GM19023 (cell line): Measurements from ENCODE around the gene NCOA5.

ENCODE experiments used
- ATAC-seq: cut with Tn5 transposase; IDR thresholded peaks from one replicate; pipeline ENCODE4 v1.9.1; 2021; ENCODE audit warnings: mild to moderate bottlenecking, moderate library complexity; ENCODE audit not compliant: unreplicated experiment

The NCOA5 gene

GRCh38 chr20:46063151-46063550 lies 26.6 kb downstream of the NCOA5 start:
- ATAC-seq, result no peak

GRCh38 chr20:46062621-46063020 lies 27.1 kb downstream of the NCOA5 start:
- ATAC-seq, result no peak

DNA sequence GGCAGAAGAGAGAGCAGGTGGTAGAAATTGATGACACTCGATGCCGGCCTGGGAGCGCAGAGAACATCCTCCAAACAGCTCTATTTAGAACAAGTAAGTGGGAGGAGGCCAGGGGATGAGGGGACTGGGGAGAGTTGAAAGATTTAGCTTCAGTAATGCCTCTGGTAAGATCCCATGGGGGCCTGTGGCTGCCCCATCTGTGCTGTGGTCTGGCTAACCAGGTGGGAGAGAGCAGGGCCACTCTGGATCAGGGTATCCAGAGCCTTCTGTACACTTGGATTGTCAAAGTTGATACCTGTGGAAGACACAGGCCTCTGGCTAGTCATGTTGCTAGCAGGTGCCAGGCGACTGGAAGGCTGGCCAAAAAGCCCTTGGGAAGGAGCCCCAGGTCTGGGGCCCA lies 27.6 kb downstream of the NCOA5 start:
- ATAC-seq, result no peak

DNA sequence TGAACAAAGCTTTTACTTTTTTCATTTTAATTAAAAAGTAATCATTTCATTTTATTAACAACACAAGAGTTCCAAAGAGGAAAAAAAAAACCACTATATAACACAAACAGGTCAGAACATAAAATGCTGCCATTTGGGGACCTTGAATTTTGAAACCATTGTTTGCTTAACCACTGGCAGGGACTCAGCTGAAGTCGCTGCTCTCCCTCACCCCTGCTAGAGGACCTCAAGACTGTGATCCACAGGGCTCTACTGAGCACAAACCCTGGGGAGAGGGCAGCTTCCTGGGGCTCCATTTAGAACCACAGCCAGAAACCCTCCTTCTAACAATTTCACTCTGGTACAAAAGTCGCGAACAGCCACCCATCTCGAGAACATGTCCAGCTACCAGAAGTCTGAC lies 28.8 kb downstream of the NCOA5 start:
- no peak for ATAC-seq

DNA sequence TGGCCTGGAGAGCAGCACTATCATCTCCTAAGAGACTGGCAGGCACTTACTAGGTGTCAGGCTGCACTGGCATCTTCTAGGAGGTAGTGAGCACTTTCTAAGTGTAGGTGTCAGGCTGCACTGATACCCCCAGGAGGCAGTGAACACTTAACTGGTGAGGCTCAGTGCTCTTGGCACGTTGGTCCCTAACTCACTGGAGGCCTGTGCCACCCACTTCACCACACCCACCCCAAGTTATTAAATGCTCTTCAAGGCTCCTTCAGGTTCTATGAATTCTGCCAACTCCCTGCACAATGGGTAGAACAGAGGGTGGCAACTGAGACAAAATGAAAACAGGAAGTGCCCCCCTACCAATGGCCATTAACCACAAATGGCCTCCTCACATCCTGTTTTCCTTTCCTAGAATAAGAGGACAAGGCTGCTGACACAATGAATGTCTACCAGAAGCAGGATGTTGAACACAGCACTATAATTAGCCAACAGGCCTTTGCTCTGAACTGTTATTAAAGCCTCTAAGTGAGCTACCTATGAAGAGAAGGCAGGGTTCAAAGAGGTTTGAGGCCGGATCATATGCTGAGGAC lies 29.4 kb downstream of the NCOA5 start:
- ATAC-seq, result no peak

- ATAC-seq, result no peak
Observed at GRCh38 chr20:46058599-46059281, 31.0 kb downstream of the NCOA5 start.

DNA sequence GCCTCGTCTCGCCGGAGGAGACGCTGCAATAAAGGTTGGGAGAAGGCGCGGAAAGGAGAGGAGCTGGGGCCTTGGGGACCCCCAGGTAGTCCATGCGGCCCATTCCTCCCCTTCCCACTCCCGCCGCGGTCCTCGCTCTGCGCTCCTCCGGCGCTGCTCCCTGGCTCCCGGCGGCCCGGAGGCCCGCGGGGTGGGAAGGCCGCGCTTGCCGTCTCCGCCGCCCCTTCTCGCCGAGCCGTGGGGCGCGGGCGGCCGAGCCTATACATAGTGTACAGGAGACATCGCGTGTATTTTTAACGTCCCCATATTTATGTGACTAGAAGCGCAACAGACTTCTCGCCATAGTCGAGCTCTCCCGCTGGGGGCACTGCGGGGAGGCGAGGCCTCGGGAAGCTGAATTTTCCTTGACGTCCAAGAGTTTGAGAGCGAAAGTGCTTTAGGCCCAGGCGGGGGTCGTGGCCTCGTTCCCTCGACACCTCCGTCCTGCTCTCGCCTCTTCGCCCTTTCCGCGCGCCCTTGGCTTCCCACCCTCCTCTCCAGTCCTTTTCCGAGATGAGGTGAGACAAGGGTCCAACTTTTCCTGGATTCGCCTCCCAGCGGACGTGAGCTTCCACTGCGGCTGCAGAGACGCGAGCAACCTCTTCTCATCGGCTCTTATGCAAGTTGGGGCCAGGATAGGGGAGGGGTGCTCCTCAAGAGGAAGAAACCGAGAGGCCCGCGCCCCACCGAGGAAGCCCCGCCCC lies 31.7 kb downstream of the NCOA5 start:
- ATAC-seq, result no peak

GRCh38 chr20:46056970-46057855 lies 32.5 kb downstream of the NCOA5 start:
- no peak for ATAC-seq

DNA sequence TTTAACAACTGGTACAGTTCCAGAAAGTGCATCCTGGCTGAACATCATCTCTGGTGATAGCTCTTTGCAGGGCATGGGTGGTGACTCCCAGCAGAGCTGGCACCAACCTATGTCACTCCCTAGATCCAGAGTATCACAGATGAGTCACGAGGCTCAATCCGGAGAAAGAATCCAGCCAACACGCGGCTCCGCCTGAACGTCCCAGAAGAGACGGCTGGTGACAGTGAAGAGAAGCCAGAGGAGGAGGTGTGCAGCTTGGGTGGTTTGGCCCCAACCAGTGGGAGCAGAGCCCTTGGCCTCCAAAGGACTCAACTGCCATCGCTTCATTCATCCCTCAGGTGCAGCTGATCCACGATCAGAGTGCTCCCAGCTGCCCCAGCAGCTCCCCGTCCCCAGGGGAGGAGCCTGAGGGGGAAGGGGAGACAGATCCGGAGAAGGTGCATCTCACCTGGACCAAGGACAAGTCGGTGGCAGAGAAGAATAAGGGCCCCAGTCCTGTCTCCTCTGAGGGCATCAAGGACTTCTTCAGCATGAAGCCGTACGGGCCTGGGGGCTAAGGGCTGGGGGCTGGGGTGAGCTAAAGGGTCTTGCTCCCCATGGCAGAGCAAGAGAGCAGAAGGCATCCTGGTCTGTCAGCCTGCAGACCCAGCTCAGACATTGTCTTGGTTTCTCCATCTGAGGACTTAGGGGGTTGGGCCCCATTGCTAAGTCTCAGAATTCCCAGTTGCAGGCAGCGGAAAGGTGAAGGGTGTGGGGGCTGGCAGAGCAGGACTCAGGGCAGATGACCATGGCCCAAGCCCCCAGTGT lies 33.5 kb downstream of the NCOA5 start:
- ATAC-seq, result no peak

DNA sequence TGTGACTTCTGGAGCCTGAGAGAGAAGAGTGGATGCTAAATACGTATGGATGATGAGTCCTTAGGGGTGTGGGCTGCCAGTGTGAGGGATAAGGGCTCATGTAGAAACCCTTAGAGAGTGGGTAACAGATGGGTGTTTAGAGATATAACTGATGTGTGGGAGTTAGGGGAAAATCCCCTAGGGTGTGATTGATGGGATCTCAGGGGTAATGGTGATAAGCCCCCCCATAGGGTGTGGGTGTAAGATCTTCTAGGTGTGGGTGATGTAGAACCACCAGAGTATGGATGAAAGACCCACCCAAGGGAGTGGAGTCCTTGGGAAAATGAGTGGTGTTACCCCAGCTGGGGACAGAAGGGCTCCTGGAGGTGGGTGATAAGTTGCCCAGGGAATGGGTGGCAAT lies 34.5 kb downstream of the NCOA5 start:
- no peak for ATAC-seq

DNA sequence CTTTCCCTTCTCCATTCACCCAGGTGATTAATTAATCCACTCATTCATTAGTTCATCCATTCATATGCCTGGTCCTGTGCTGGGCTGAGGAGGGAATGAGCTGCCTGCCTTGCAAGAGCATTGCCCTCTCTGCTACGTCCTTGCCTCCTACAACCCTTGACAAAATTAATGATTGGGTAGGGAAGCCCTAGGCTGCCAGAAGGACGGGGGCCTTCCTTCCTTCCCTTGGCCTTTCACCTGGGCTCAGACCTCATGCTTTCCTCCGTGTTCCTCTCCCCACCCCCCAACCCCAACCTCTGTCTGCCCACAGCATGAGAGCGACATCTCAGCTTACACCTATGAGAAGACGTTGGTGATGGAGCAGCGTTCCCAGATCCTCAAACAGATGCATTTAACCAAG lies 35.2 kb downstream of the NCOA5 start:
- no peak for ATAC-seq

GRCh38 chr20:46053416-46053815 lies 36.3 kb downstream of the NCOA5 start:
- ATAC-seq, result no peak

DNA sequence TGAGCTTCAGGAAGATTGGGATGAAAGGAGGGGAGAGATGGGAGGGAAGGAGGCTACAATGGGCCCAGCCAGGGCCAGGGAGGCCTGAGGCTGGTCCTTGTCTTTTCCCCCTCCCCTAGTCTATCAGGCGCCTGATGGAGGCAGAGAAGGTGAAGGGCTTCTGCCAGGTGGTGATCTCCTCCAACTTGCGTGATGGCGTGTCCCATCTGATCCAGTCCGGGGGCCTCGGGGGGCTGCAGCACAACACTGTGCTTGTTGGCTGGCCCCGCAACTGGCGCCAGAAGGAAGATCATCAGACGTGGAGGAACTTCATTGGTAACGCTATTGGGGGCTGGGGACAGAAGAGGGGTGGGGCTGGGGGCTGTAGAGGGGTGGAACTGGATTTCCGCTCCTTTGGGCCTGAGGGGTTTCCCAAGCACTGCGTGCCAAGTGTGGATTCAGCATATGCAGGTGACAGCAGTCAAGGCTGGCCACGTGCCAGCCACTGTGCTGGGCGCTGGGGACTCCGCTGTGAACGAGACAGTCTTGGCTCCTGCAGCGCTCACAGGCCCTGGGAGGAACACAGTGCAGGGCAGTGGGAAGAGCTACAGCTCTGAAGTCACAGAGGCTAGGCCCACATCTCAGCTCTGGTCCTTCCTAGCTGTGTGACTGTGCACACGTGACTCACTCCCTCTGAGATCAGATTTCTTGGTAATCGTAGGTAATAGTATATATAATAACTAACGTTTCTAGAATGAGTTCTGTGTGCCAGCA lies 38.0 kb downstream of the NCOA5 start:
- ATAC-seq, result no peak

- ATAC-seq, result no peak
Observed at GRCh38 chr20:46050885-46051284, 38.9 kb downstream of the NCOA5 start.

DNA sequence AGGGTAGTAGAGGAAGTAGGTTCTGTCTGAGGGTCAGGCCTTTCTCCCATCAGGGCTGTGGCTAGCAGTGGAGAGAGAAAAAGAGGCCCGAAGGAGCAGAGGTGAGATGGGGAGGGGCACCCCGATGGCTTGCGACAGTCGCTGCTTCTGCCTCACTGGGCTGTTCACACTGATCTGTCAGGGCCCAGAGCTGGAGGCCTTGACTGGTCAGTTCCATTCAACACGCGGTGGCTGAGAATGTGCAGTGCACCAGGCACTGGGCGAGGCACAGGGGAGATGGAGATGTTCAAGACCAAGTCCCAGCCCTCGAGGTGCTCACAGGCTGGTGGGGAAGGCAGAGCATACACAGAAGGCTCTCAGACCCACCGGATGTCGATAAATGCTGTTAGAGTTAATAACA lies 39.3 kb downstream of the NCOA5 start:
- ATAC-seq, result no peak

DNA sequence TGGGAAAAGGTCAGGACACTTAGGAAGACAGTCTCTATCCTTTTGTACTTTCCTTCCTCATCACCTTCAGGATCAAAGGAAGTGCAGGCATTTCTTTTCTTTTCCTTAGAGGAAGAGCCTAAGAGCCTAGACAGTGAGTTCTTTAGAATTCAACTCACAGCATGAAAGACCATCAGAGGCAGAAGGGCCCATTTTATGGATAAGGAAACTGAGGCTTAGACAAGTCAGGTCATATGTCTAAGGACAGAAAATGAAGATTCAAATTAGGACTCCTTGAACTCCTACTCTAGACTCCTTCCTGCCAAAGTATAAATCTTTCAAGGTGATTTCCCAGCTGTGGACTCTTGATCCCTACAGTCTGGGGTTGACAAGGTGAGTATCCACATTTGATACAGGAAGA lies 39.9 kb downstream of the NCOA5 start:
- ATAC-seq, result no peak

- no peak for ATAC-seq
Observed at GRCh38 chr20:46049190-46049589, 40.6 kb downstream of the NCOA5 start.

- ATAC-seq, result no peak
Observed at GRCh38 chr20:46047821-46048220, 41.9 kb downstream of the NCOA5 start.

GRCh38 chr20:46046588-46047310 lies 43.0 kb downstream of the NCOA5 start:
- no peak for ATAC-seq
